ENCODE data around the gene SMARCAL1. TPM values are rescaled to one million over a fixed set of nuclear protein-coding genes. Genes with fewer than 3 reads are reported as not detected.

Gene SMARCAL1
- total RNA-seq, 1 experiment from 2014 or later: 24.1 TPM

DNA sequence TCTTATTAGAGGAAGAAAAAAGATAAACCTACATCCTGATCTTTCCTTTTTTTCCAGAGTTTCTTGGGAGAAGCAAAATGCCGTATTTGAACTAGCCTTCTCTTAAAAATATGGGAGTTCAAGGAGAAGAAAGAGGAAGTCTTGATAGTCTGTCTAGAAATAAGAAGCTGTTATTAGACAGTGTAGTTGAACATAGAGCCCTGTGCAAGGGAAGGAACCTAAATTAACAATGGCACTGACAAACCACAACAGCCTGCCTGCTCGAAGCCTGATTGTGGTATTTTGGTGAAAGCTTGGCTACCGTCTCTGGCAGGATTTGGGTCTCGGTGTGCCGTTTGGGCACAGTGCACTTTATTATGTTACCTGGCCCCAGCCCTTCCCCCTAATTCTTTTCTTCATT is 17.1 kb downstream of the SMARCAL1 start:
- no TSS peak for BruUV-seq (replicated peaks)
- H3K27ac Mint-ChIP-seq (ENCODE audit: unreplicated experiment): no peak overlapping the region
- H3K9me3 Mint-ChIP-seq (ENCODE audit: unreplicated experiment): no peaks in the 10 kb centered on the region
- no peak for DNase-seq
- H3K36me3 Mint-ChIP-seq (ENCODE audit: insufficient read depth, unreplicated experiment): peaks cover 25% of the 10 kb centered on the region
- intact Hi-C loops (cut with micrococcal nuclease; ENCODE audit: unreplicated experiment): no loop called here
- no peaks in the 10 kb centered on the region for H3K4me1 Mint-ChIP-seq (ENCODE audit: low read depth, unreplicated experiment)
- Histone ChIP-seq H3K4me3 (ENCODE audit: low read depth, low read length) (no peak overlapping the region), H3K27me3 (replicated peaks; ENCODE audit: control insufficient read depth, insufficient read depth, low read length) (no peaks in the 10 kb centered on the region), H3K9me3 (peaks cover 12% of the 10 kb centered on the region), H3K4me1 (no peaks in the 10 kb centered on the region), H3K36me3 (ENCODE audit: control insufficient read depth, insufficient read depth, low read length) (peaks cover 3% of the 10 kb centered on the region)
- ChIA-PET POLR2A (no interaction called here), CTCF (no interaction called here)
- no peak overlapping the region for H3K4me3 Mint-ChIP-seq (ENCODE audit: unreplicated experiment)
- TF ChIP-seq, protein P1, sequence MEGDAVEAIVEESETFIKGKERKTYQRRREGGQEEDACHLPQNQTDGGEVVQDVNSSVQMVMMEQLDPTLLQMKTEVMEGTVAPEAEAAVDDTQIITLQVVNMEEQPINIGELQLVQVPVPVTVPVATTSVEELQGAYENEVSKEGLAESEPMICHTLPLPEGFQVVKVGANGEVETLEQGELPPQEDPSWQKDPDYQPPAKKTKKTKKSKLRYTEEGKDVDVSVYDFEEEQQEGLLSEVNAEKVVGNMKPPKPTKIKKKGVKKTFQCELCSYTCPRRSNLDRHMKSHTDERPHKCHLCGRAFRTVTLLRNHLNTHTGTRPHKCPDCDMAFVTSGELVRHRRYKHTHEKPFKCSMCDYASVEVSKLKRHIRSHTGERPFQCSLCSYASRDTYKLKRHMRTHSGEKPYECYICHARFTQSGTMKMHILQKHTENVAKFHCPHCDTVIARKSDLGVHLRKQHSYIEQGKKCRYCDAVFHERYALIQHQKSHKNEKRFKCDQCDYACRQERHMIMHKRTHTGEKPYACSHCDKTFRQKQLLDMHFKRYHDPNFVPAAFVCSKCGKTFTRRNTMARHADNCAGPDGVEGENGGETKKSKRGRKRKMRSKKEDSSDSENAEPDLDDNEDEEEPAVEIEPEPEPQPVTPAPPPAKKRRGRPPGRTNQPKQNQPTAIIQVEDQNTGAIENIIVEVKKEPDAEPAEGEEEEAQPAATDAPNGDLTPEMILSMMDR (IDR thresholded peaks at IDR 0.05; ENCODE audit: insufficient read depth in 1 of 2, low read depth in 1 of 2, low read length in 1 of 2, severe bottlenecking in 1 of 2, unreplicated experiment in 1 of 2): no peak
- H3K27me3 Mint-ChIP-seq (ENCODE audit: insufficient read depth, unreplicated experiment): no peaks in the 10 kb centered on the region

DNA sequence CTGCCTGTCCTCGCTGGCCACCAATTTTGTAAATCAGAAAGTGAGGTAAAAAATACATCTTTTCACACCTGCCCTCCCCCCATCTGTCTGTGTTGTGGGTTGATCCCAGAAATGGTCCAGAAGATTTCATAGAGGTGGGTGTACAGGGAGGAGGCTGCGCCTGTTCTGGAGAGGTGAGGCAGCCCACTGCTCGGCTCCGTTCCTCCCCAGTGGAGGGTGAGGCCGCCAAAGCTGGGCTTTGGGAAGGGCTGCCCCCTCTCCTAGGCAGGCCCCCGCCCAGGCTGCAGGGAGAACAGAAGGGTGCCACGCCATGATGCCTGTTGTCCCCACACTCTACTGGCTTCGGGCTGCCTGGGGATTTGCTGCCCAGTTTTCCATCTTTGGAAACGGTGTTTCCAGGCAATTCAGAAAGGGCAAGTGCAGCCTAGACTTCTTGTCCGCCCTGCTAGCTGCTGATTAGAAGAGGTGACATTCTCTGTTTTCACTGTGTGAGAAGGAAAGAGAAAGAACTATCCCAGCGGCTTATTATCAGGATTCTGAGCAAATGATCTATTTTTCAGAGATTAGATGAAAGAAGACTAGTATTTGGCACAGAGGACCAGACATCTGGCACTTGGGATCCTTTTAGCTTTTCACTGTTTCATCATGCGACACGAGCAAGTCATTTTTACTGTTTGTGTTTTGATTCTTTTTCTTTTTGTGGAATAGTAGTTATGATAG is 18.7 kb downstream of the SMARCAL1 start:
- Histone ChIP-seq H3K4me3 (ENCODE audit: low read depth, low read length) (no peak overlapping the region), H3K27me3 (replicated peaks; ENCODE audit: control insufficient read depth, insufficient read depth, low read length) (no peaks in the 10 kb centered on the region), H3K4me1 (no peaks in the 10 kb centered on the region), H3K36me3 (ENCODE audit: control insufficient read depth, insufficient read depth, low read length) (peaks cover 2% of the 10 kb centered on the region; the same call in 1 of the 2 replicates), H3K9me3 (peaks cover under 1% of the 10 kb centered on the region; the same call in 1 of the 2 replicates)
- Mint-ChIP-seq H3K4me3 (ENCODE audit: unreplicated experiment) (no peak overlapping the region), H3K36me3 (ENCODE audit: insufficient read depth, unreplicated experiment) (peaks cover 26% of the 10 kb centered on the region), H3K9me3 (ENCODE audit: unreplicated experiment) (no peaks in the 10 kb centered on the region), H3K27ac (ENCODE audit: unreplicated experiment) (no peak overlapping the region), H3K27me3 (ENCODE audit: insufficient read depth, unreplicated experiment) (no peaks in the 10 kb centered on the region), H3K4me1 (ENCODE audit: low read depth, unreplicated experiment) (no peaks in the 10 kb centered on the region)
- DNase-seq: no peak
- no TSS peak for BruUV-seq (replicated peaks)
- intact Hi-C loops (cut with micrococcal nuclease; ENCODE audit: unreplicated experiment): no loop called here
- ChIA-PET CTCF (no interaction called here), POLR2A (no interaction called here)
- TF ChIP-seq, protein P1 (IDR thresholded peaks at IDR 0.05; ENCODE audit: insufficient read depth in 1 of 2, low read depth in 1 of 2, low read length in 1 of 2, severe bottlenecking in 1 of 2, unreplicated experiment in 1 of 2): no peak

DNA sequence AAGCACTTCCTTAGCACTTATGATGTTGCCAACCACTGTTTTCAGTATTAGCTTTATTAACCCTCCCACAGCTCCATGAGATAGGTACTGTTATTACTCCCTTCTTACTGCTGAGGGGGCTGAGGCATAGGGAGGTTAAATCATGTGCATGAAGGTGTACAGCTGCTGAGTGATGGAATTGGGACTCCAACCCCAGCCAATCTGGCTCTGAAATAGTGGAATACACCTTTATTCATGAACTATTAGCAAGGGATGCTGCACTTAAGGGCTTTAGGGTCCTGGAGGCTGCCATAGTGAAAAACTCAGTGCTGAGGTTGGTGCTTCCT is 19.2 kb downstream of the SMARCAL1 start:
- no peaks in the 10 kb centered on the region for H3K4me1 ChIP-seq
- CTCF ChIA-PET: no interaction called here
- DNase-seq: no peak
- POLR2A ChIA-PET: no interaction called here
- Mint-ChIP-seq H3K27ac (ENCODE audit: unreplicated experiment) (no peak overlapping the region), H3K36me3 (ENCODE audit: insufficient read depth, unreplicated experiment) (peaks cover 28% of the 10 kb centered on the region), H3K4me3 (ENCODE audit: unreplicated experiment) (no peak overlapping the region), H3K27me3 (ENCODE audit: insufficient read depth, unreplicated experiment) (no peaks in the 10 kb centered on the region), H3K4me1 (ENCODE audit: low read depth, unreplicated experiment) (no peaks in the 10 kb centered on the region), H3K9me3 (ENCODE audit: unreplicated experiment) (no peaks in the 10 kb centered on the region)
- peaks cover 2% of the 10 kb centered on the region; the same call in 1 of the 2 replicates for H3K36me3 ChIP-seq (ENCODE audit: control insufficient read depth, insufficient read depth, low read length)
- TF ChIP-seq, protein P1 (IDR thresholded peaks at IDR 0.05; ENCODE audit: insufficient read depth in 1 of 2, low read depth in 1 of 2, low read length in 1 of 2, severe bottlenecking in 1 of 2, unreplicated experiment in 1 of 2): no peak
- no peak overlapping the region for H3K4me3 ChIP-seq (ENCODE audit: low read depth, low read length)
- intact Hi-C loops (cut with micrococcal nuclease; ENCODE audit: unreplicated experiment): no loop called here
- no TSS peak for BruUV-seq (replicated peaks)
- no peaks in the 10 kb centered on the region for H3K27me3 ChIP-seq (replicated peaks; ENCODE audit: control insufficient read depth, insufficient read depth, low read length)
- no peaks in the 10 kb centered on the region for H3K9me3 ChIP-seq
